Left ventricle myocardium superior (tissue), 1 donor: Measurements from ENCODE around the gene NUP205. TPM values are rescaled to one million over a fixed set of nuclear protein-coding genes. Genes with fewer than 3 reads are reported as not detected.
"Not testable (repeated sequence)": the region's sequence is repeated elsewhere in the genome, so short reads cannot be mapped to it uniquely, and the experiment has no call there.

Source experiments
- ATAC-seq: fragments of 200-7000 bp; cut with Tn5 transposase; one replicate; pipeline ENCODE4 v1.9.1; 2020; ENCODE audit warnings: mild to moderate bottlenecking, moderate library complexity
- DNase-seq: peaks from one replicate; pipeline ENCODE4 v3.0.0-alpha.2; 2020
- intact Hi-C: fragments of 100-400 bp; cut with micrococcal nuclease; formaldehyde crosslinking; loops from one replicate; pipeline ENCODE4 v1.11.0; 2022
- total RNA-seq: library from RNA; stranded (reverse); fragmentation: NEBNext Ultra II Directional; extraction: Animal tissue kit (Norgen Biotek cat#: 25700); gene quantifications from one replicate; pipeline ENCODE4 v1.2.1, GENCODE V29; 2021
- donor health status: DM: no; HTN: yes; CAD: no; lungs with severe emphysema.

Gene NUP205
- total RNA-seq, 1 donor from 2014 or later = 16.0 TPM

GRCh38 chr7:135685306-135686084 is 127.8 kb downstream of the NUP205 start:
- intact Hi-C loops = no loop called here
- no peak for DNase-seq
- ATAC-seq = no peak

- ATAC-seq (no peak), DNase-seq (no peak)
- intact Hi-C loops = no loop called here
Observed at GRCh38 chr7:135687466-135687865, 129.7 kb downstream of the NUP205 start.

GRCh38 chr7:135690566-135690965 is 132.8 kb downstream of the NUP205 start:
- no peak for ATAC-seq
- intact Hi-C loops = no loop called here
- DNase-seq = no peak

- DNase-seq = no peak
- intact Hi-C loops = no loop called here
- no peak for ATAC-seq
Observed at GRCh38 chr7:135692055-135692454, 134.3 kb downstream of the NUP205 start.

- intact Hi-C loops, DNase-seq, ATAC-seq: not testable (repeated sequence)
Observed at GRCh38 chr7:135692606-135693005, 134.9 kb downstream of the NUP205 start.

GRCh38 chr7:135693558-135693957 is 135.8 kb downstream of the NUP205 start:
- DNase-seq = no peak
- intact Hi-C loops = no loop called here
- peak; percentile 90 for ATAC-seq

GRCh38 chr7:135697276-135698049 is 139.7 kb downstream of the NUP205 start:
- intact Hi-C loops = no loop called here
- ATAC-seq (no peak), DNase-seq (no peak)

Other genes starting within 250 kb of the NUP205 start
- 26.6 TPM for gene CNOT4, start 47.8 kb upstream of the NUP205 start, total RNA-seq
- 30.3 TPM for gene STMP1, start 104.6 kb downstream of the NUP205 start, total RNA-seq
- gene SLC13A4, start 170.3 kb downstream of the NUP205 start, total RNA-seq = 0.15 TPM
- gene FAM180A, start 190.9 kb downstream of the NUP205 start, total RNA-seq = 11.4 TPM